Measurements from ENCODE around the gene CDHR3.

GRCh38 chr7:105917659-105918058 lies 45.4 kb upstream of the CDHR3 start:
- TF ChIP-seq, protein P1, sequence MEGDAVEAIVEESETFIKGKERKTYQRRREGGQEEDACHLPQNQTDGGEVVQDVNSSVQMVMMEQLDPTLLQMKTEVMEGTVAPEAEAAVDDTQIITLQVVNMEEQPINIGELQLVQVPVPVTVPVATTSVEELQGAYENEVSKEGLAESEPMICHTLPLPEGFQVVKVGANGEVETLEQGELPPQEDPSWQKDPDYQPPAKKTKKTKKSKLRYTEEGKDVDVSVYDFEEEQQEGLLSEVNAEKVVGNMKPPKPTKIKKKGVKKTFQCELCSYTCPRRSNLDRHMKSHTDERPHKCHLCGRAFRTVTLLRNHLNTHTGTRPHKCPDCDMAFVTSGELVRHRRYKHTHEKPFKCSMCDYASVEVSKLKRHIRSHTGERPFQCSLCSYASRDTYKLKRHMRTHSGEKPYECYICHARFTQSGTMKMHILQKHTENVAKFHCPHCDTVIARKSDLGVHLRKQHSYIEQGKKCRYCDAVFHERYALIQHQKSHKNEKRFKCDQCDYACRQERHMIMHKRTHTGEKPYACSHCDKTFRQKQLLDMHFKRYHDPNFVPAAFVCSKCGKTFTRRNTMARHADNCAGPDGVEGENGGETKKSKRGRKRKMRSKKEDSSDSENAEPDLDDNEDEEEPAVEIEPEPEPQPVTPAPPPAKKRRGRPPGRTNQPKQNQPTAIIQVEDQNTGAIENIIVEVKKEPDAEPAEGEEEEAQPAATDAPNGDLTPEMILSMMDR (IDR thresholded peaks at IDR 0.05) = no peak
- no peak for TF ChIP-seq POLR2A (IDR thresholded peaks at IDR 0.05)
